Measurements from ENCODE around the gene CTH.

GRCh38 chr1:70382682-70383081 lies 28.4 kb upstream of the CTH start:
- TF ChIP-seq, protein P1, sequence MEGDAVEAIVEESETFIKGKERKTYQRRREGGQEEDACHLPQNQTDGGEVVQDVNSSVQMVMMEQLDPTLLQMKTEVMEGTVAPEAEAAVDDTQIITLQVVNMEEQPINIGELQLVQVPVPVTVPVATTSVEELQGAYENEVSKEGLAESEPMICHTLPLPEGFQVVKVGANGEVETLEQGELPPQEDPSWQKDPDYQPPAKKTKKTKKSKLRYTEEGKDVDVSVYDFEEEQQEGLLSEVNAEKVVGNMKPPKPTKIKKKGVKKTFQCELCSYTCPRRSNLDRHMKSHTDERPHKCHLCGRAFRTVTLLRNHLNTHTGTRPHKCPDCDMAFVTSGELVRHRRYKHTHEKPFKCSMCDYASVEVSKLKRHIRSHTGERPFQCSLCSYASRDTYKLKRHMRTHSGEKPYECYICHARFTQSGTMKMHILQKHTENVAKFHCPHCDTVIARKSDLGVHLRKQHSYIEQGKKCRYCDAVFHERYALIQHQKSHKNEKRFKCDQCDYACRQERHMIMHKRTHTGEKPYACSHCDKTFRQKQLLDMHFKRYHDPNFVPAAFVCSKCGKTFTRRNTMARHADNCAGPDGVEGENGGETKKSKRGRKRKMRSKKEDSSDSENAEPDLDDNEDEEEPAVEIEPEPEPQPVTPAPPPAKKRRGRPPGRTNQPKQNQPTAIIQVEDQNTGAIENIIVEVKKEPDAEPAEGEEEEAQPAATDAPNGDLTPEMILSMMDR (IDR thresholded peaks at IDR 0.05; ENCODE audit: low read length) = no peak
- no peak for TF ChIP-seq EZH2 (optimal IDR thresholded peaks at IDR 0.05; ENCODE audit: low read depth, low read length)
- no peak for TF ChIP-seq EZH2phosphoT487 (IDR thresholded peaks at IDR 0.05; ENCODE audit: low read length)

All from MM.1S (cell line).